ENCODE data around the gene NXPH3. TPM values are rescaled to one million over a fixed set of nuclear protein-coding genes. Genes with fewer than 3 reads are reported as not detected.

Gene NXPH3
- total RNA-seq, 1 experiment from 2014 or later, result 0.26 TPM

- H3K27me3 ChIP-seq (ENCODE audit: low read length), result 0 out of 2 replicates have a peak, but pooled peaks cover 4% of the 10 kb centered on the region
- intact Hi-C loops (cut with micrococcal nuclease), result no loop called here
- no TSS peak for BruUV-seq (replicated peaks)
- no peaks in the 10 kb centered on the region for H3K9me3 ChIP-seq (ENCODE audit: low read length)
- H2AFZ ChIP-seq (ENCODE audit: low read length), result no peak overlapping the region
- no peak overlapping the region for H3K27ac ChIP-seq (ENCODE audit: low read length)
- POLR2A ChIA-PET (ENCODE audit: unreplicated experiment), result no interaction called here
- ATAC-seq, result no peak
- no peaks in the 10 kb centered on the region for H3K4me1 ChIP-seq (ENCODE audit: insufficient read depth, low read length)
- no peaks in the 10 kb centered on the region for H4K20me1 ChIP-seq (ENCODE audit: low read length)
- CTCF ChIA-PET, result no interaction called here
- H3K4me2 ChIP-seq (ENCODE audit: low read length), result no peak overlapping the region
- no peaks in the 10 kb centered on the region for H3K9me2 ChIP-seq (replicated peaks; ENCODE audit: low read length)
- no peak overlapping the region for H3K4me3 ChIP-seq (ENCODE audit: low read length)
- TF ChIP-seq EZH2phosphoT487 (IDR thresholded peaks at IDR 0.05; ENCODE audit: borderline replicate concordance, low read length) (no peak), EZH2 (IDR thresholded peaks at IDR 0.05; ENCODE audit: low read length, unreplicated experiment) (no peak)
- TF ChIP-seq, protein P1, sequence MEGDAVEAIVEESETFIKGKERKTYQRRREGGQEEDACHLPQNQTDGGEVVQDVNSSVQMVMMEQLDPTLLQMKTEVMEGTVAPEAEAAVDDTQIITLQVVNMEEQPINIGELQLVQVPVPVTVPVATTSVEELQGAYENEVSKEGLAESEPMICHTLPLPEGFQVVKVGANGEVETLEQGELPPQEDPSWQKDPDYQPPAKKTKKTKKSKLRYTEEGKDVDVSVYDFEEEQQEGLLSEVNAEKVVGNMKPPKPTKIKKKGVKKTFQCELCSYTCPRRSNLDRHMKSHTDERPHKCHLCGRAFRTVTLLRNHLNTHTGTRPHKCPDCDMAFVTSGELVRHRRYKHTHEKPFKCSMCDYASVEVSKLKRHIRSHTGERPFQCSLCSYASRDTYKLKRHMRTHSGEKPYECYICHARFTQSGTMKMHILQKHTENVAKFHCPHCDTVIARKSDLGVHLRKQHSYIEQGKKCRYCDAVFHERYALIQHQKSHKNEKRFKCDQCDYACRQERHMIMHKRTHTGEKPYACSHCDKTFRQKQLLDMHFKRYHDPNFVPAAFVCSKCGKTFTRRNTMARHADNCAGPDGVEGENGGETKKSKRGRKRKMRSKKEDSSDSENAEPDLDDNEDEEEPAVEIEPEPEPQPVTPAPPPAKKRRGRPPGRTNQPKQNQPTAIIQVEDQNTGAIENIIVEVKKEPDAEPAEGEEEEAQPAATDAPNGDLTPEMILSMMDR (conservative IDR thresholded peaks at IDR 0.05; ENCODE audit: low read depth, low read length), result no peak
- H3K9ac ChIP-seq (ENCODE audit: low read length), result no peak overlapping the region
- H3F3A ChIP-seq (ENCODE audit: low read length, unreplicated experiment), result no peaks in the 10 kb centered on the region
- H3K79me2 ChIP-seq (ENCODE audit: low read length), result no peaks in the 10 kb centered on the region
- DNase-seq, result no peak
- H3K36me3 ChIP-seq (ENCODE audit: low read depth, low read length), result no peaks in the 10 kb centered on the region
These were observed 29.7 kb upstream of the NXPH3 start for GRCh38 chr17:49545806-49546545.

DNA sequence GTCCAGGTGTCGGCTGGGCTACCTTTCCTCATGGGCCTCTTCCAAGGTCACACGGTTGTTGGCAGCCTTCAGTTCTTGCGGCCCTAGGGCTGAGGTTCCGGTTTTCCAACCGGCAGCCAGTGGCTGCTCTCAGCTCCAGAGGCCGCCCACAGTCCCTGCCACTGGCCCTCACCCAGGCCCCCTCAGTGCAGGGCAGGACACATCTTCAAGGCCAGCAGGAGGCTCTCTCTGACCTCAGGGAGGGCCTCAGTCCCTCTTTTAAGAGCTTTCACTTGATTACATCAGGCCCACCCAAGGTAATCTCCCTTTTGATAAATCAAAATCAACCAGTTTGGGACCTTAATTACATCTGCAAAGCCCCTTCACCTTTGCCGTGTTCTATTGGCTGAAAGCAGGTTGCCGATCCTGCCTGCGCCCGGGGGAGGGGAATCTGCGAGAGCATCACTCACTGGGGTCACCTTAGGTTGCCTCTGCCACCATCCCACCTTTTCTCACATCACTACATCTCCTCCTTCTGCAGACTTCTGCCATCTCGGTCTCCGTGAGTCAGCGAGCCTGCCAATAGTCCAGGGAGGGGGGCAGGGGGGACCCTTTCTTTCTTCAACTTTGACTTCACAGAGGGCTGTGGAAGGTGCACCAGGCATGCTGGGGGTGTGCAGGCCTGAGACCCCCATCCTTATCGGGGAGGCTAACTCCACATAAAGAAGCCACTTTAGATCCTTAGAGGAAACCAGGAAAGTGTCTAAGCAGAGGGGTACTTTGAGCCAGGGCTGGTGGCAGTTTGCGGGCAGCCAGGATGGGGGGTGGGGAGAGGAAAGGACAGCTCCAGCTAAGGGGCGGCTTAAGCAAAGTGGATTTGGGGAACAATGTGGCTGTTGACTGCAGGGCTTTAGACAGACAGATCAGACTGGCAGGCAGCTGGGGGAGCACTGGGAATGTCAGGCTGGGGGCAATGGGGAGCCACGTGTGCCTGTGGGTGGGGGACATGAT lies 28.8 kb upstream of the NXPH3 start:
- H3K9me3 ChIP-seq (ENCODE audit: low read length), result no peaks in the 10 kb centered on the region
- H3K4me2 ChIP-seq (ENCODE audit: low read length), result no peak overlapping the region
- intact Hi-C loops (cut with micrococcal nuclease), result no loop called here
- no peak for ATAC-seq
- no peaks in the 10 kb centered on the region for H3K27me3 ChIP-seq (ENCODE audit: low read length)
- H4K20me1 ChIP-seq (ENCODE audit: low read length), result no peaks in the 10 kb centered on the region
- TF ChIP-seq, protein P1 (conservative IDR thresholded peaks at IDR 0.05; ENCODE audit: low read depth, low read length), result no peak
- no peak for TF ChIP-seq EZH2phosphoT487 (IDR thresholded peaks at IDR 0.05; ENCODE audit: borderline replicate concordance, low read length)
- no peak for TF ChIP-seq EZH2 (IDR thresholded peaks at IDR 0.05; ENCODE audit: low read length, unreplicated experiment)
- H3K9ac ChIP-seq (ENCODE audit: low read length), result no peak overlapping the region
- DNase-seq, result no peak
- ChIA-PET CTCF (interaction anchor here (0.7 kb wide), 1 partner anchor 110 kb away, joined by 4 read pairs; no protein-coding TSS in a partner anchor), POLR2A (ENCODE audit: unreplicated experiment) (no interaction called here)
- H3K4me3 ChIP-seq (ENCODE audit: low read length), result no peak overlapping the region
- no peaks in the 10 kb centered on the region for H3K9me2 ChIP-seq (replicated peaks; ENCODE audit: low read length)
- no peaks in the 10 kb centered on the region for H3K79me2 ChIP-seq (ENCODE audit: low read length)
- no peaks in the 10 kb centered on the region for H3F3A ChIP-seq (ENCODE audit: low read length, unreplicated experiment)
- H3K4me1 ChIP-seq (ENCODE audit: insufficient read depth, low read length), result no peaks in the 10 kb centered on the region
- H3K27ac ChIP-seq (ENCODE audit: low read length), result no peak overlapping the region
- H3K36me3 ChIP-seq (ENCODE audit: low read depth, low read length), result no peaks in the 10 kb centered on the region
- BruUV-seq (replicated peaks), result no TSS peak
- H2AFZ ChIP-seq (ENCODE audit: low read length), result no peak overlapping the region

Data from PC-3 (cell line).